PC-9 (cell line): ENCODE results near the gene GALNT9.

Experiments used
- CTCF ChIP-seq: fragments of 200-600 bp; sonication (generic); conservative IDR thresholded peaks from 2 replicates; pipeline ENCODE4 v1.6.1; 2017; ENCODE audit warnings: mixed run types, antibody characterized with exemption, mild to moderate bottlenecking, moderate library complexity
- EZH2 ChIP-seq: fragments of 200-600 bp; sonication (generic); IDR thresholded peaks from 2 replicates; pipeline ENCODE4 v1.8.0; 2017; ENCODE audit warnings: antibody characterized with exemption, low read depth

DNA sequence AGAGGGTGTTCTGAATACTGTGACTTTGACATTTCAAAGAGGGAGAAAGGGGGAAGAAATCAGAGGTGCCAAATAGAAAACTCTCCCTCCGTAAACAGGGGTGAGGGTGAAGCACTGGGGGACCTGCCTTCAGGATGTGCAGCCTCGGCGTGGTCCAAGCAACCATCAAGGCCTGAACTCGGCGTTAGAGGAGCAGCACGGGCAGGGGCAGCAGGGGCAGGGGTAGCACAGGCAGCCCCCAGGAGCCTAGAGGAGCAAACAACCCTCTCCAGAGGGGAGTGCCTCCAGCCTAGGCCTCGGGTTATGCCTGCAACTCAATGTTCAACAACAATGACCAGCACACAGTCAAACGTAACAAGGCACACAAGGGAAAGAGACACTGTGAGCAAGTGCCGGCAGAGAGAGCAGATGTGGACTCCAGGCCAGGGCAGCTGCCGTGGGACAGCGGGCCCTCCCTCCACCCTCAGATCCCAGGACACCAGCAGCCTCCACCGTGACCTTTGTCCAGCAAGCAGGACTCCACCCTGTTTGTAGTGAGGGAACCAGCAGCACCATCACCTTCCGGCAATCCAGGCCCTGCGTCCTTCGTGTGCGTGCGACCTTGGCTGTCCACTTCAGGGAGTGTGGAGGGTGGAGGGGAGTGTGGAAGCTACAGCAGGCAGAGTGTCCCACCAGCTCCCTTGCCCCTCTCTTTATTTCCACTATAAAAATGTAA is 18.0 kb downstream of the GALNT9 start:
- TF ChIP-seq CTCF (no peak), EZH2 (no peak)
